ENCODE measurements around the gene GLI1. TPM values are rescaled to one million over a fixed set of nuclear protein-coding genes. Genes with fewer than 3 reads are reported as not detected.

GLI1 gene
- total RNA-seq, 2 donors from 2014 or later: 1.7 to 13.0 TPM

DNA sequence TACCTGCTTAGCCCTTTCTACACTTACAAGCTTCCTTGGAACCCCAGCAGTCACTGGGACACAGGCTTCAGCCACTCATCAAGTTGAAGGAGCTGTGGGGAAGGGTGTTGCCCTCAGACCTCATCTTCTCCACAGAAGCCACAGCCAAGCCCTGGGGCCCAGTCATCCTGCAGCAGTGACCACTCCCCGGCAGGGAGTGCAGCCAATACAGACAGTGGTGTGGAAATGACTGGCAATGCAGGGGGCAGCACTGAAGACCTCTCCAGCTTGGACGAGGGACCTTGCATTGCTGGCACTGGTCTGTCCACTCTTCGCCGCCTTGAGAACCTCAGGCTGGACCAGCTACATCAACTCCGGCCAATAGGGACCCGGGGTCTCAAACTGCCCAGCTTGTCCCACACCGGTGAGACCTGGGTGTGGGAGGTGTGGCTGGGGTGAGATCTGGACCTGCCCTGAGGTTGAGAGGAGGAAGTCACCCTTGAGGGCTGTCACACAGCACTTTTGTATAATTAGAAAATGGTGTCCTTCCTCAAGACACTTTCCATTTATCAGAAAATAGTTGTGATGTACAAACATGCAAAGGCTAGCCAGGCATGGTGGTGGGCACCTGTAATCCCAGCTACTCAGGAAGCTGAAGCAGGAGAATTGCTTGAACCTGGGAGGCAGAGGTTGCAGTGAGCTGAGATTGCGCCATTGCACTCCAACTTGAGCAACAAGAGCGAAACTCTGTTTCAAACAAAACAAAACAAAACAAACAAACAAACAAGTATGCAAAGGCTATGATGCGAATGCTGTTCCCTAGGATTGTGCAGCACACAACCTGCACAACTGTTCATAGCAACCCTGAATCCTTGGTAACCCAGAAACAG is 9.9 kb downstream of the GLI1 start:
- Histone ChIP-seq H3K4me1 (ENCODE audit: control insufficient read depth in 1 of 2, low read depth in 2 of 2) (no peaks in the 10 kb centered on the region), H3K36me3 (no peaks in the 10 kb centered on the region), H3K27me3 (replicated peaks; ENCODE audit: insufficient read depth) (no peaks in the 10 kb centered on the region), H3K9me3 (no peaks in the 10 kb centered on the region), H3K27ac (no peak overlapping the region), H3K4me3 (no peak overlapping the region)
- TF ChIP-seq, protein P1, sequence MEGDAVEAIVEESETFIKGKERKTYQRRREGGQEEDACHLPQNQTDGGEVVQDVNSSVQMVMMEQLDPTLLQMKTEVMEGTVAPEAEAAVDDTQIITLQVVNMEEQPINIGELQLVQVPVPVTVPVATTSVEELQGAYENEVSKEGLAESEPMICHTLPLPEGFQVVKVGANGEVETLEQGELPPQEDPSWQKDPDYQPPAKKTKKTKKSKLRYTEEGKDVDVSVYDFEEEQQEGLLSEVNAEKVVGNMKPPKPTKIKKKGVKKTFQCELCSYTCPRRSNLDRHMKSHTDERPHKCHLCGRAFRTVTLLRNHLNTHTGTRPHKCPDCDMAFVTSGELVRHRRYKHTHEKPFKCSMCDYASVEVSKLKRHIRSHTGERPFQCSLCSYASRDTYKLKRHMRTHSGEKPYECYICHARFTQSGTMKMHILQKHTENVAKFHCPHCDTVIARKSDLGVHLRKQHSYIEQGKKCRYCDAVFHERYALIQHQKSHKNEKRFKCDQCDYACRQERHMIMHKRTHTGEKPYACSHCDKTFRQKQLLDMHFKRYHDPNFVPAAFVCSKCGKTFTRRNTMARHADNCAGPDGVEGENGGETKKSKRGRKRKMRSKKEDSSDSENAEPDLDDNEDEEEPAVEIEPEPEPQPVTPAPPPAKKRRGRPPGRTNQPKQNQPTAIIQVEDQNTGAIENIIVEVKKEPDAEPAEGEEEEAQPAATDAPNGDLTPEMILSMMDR (IDR thresholded peaks at IDR 0.05): no peak
- ATAC-seq (ENCODE audit: insufficient number of reproducible peaks, low FRiP score, low read depth): no peak
- no peak for DNase-seq (ENCODE audit: low spot score)

DNA sequence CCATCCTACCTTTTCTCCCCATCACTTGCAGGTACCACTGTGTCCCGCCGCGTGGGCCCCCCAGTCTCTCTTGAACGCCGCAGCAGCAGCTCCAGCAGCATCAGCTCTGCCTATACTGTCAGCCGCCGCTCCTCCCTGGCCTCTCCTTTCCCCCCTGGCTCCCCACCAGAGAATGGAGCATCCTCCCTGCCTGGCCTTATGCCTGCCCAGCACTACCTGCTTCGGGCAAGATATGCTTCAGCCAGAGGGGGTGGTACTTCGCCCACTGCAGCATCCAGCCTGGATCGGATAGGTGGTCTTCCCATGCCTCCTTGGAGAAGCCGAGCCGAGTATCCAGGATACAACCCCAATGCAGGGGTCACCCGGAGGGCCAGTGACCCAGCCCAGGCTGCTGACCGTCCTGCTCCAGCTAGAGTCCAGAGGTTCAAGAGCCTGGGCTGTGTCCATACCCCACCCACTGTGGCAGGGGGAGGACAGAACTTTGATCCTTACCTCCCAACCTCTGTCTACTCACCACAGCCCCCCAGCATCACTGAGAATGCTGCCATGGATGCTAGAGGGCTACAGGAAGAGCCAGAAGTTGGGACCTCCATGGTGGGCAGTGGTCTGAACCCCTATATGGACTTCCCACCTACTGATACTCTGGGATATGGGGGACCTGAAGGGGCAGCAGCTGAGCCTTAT is 10.8 kb downstream of the GLI1 start:
- peaks cover 6 to 7% of the 10 kb centered on the region in 2 donors for H3K4me1 ChIP-seq (ENCODE audit: control insufficient read depth in 1 of 2, low read depth in 2 of 2)
- H3K27ac ChIP-seq: no peak overlapping the region
- no peak overlapping the region for H3K4me3 ChIP-seq
- no peak for DNase-seq (ENCODE audit: low spot score)
- H3K9me3 ChIP-seq: no peaks in the 10 kb centered on the region
- no peaks in the 10 kb centered on the region for H3K36me3 ChIP-seq
- no peak for ATAC-seq (ENCODE audit: insufficient number of reproducible peaks, low FRiP score, low read depth)
- H3K27me3 ChIP-seq (replicated peaks; ENCODE audit: insufficient read depth): no peaks in the 10 kb centered on the region
- TF ChIP-seq, protein P1 (IDR thresholded peaks at IDR 0.05): no peak

DNA sequence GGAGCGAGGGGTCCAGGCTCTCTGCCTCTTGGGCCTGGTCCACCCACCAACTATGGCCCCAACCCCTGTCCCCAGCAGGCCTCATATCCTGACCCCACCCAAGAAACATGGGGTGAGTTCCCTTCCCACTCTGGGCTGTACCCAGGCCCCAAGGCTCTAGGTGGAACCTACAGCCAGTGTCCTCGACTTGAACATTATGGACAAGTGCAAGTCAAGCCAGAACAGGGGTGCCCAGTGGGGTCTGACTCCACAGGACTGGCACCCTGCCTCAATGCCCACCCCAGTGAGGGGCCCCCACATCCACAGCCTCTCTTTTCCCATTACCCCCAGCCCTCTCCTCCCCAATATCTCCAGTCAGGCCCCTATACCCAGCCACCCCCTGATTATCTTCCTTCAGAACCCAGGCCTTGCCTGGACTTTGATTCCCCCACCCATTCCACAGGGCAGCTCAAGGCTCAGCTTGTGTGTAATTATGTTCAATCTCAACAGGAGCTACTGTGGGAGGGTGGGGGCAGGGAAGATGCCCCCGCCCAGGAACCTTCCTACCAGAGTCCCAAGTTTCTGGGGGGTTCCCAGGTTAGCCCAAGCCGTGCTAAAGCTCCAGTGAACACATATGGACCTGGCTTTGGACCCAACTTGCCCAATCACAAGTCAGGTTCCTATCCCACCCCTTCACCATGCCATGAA is 11.5 kb downstream of the GLI1 start:
- DNase-seq (ENCODE audit: low spot score) (no peak), ATAC-seq (ENCODE audit: insufficient number of reproducible peaks, low FRiP score, low read depth) (no peak)
- Histone ChIP-seq H3K4me3 (no peak overlapping the region), H3K27me3 (replicated peaks; ENCODE audit: insufficient read depth) (no peaks in the 10 kb centered on the region), H3K9me3 (no peaks in the 10 kb centered on the region), H3K27ac (no peak overlapping the region), H3K4me1 (ENCODE audit: control insufficient read depth in 1 of 2, low read depth in 2 of 2) (peaks cover 13 to 14% of the 10 kb centered on the region in 2 donors), H3K36me3 (no peaks in the 10 kb centered on the region)
- TF ChIP-seq, protein P1 (IDR thresholded peaks at IDR 0.05): no peak

DNA sequence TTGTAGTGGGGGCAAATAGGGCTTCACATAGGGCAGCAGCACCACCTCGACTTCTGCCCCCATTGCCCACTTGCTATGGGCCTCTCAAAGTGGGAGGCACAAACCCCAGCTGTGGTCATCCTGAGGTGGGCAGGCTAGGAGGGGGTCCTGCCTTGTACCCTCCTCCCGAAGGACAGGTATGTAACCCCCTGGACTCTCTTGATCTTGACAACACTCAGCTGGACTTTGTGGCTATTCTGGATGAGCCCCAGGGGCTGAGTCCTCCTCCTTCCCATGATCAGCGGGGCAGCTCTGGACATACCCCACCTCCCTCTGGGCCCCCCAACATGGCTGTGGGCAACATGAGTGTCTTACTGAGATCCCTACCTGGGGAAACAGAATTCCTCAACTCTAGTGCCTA is 12.1 kb downstream of the GLI1 start:
- no peak for ATAC-seq (ENCODE audit: insufficient number of reproducible peaks, low FRiP score, low read depth)
- no peak for DNase-seq (ENCODE audit: low spot score)

More for the DNA sequence above, 12.1 kb downstream of the GLI1 start:
- no peaks in the 10 kb centered on the region for H3K27me3 ChIP-seq (replicated peaks; ENCODE audit: insufficient read depth)
- no peak overlapping the region for H3K4me3 ChIP-seq
- H3K9me3 ChIP-seq: no peaks in the 10 kb centered on the region
- H3K27ac ChIP-seq: no peak overlapping the region
- TF ChIP-seq, protein P1 (IDR thresholded peaks at IDR 0.05): no peak
- peaks cover 15 to 17% of the 10 kb centered on the region in 2 donors for H3K4me1 ChIP-seq (ENCODE audit: control insufficient read depth in 1 of 2, low read depth in 2 of 2)
- no peaks in the 10 kb centered on the region for H3K36me3 ChIP-seq

Measured in thoracic aorta (tissue), 2 donors.